ENCODE results near the gene LILRB1.
"Not testable (repeated sequence)": the region's sequence is repeated elsewhere in the genome, so short reads cannot be mapped to it uniquely, and the experiment has no call there.

The LILRB1 gene

GRCh38 chr19:54674021-54674617 is 43.8 kb downstream of the LILRB1 start:
- FAIRE-seq (peak; percentile 73), DNase-seq (ENCODE audit: insufficient read length) (no peak)
- TF ChIP-seq POLR2A (IDR thresholded peaks at IDR 0.05; ENCODE audit: low read depth, low read length) = no peak
- no peak for TF ChIP-seq TAF1 (IDR thresholded peaks at IDR 0.05; ENCODE audit: borderline replicate concordance, low read depth, low read length)
- no peak for TF ChIP-seq POLR2AphosphoS5 (IDR thresholded peaks at IDR 0.05; ENCODE audit: low read depth, low read length)

DNA sequence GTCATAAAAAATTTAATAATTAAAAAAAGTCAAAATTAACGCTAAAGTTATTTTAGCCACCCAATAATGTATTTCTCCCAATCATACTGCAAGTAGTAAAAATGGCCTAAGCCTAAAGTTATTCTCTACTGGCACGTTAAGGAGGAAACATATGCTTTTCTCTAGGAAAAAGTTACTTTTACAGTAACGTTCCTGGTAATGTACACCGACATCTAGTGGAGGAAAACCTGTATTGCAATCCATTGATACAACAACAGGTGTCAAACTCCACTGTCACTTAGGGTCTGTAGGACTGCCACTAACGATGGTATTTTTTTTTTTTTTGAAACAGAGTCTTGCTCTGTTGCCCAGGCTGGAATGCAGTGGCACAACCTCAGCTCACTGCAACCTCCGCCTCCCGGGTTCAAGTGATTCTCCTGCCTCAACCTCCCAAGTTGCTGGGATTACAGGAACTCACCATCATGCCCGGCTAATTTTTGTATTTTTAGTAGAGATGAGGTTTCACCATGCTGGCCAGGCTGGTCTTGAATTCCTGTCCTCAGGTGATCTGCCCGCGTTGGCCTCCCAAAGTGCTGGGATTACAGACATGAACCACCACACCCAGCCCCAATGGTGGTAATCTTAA is 46.0 kb downstream of the LILRB1 start:
- FAIRE-seq = peak; percentile 88
- DNase-seq (ENCODE audit: insufficient read length) = not testable (repeated sequence)

DNA sequence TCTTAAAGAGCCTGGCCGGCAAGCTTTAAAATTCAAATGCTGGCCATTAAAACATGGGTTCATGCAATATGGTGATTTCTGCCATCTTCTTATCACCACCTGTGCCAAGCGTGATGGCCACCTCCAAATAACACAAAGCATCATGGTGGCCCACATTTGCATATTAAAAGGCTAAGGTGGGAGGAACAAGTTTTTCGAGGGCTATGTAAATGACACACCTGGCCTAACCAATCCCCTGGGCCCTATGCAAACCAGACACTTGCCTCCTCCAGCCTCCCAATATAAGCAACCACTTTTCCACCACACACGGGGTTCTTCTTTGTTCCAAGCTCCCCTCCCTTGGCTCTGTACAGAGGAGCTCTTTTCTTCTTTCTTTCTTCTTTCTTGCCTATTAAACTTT is 46.9 kb downstream of the LILRB1 start:
- DNase-seq (ENCODE audit: insufficient read length) (no peak), FAIRE-seq (no peak)
- no peak for TF ChIP-seq POLR2A (IDR thresholded peaks at IDR 0.05; ENCODE audit: low read depth, low read length)
- TF ChIP-seq TAF1 (IDR thresholded peaks at IDR 0.05; ENCODE audit: borderline replicate concordance, low read depth, low read length) = no peak
- no peak for TF ChIP-seq POLR2AphosphoS5 (IDR thresholded peaks at IDR 0.05; ENCODE audit: low read depth, low read length)

DNA sequence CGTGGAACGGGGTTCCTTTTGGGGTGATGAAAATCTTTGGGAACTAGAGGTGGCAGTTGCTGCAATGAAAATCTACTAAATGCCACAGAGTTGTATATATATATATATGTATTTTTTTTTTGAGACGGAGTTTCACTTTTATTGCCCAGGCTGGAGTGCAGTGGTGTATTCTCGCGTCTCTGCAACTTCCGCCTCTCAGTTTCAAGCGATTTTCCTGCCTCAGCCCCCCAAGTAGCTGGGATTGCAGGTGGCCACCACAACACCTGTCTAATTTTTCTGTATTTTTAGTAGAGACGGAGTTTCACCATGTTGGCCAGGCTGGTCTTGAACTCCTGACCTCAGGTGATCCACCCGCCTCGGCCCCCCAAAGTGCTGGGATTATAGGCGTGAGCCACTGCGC is 51.3 kb downstream of the LILRB1 start:
- DNase-seq (ENCODE audit: insufficient read length); FAIRE-seq: not testable (repeated sequence)

GRCh38 chr19:54682306-54682856 is 52.1 kb downstream of the LILRB1 start:
- TF ChIP-seq POLR2AphosphoS5 (IDR thresholded peaks at IDR 0.05; ENCODE audit: low read depth, low read length) = no peak
- no peak for TF ChIP-seq POLR2A (IDR thresholded peaks at IDR 0.05; ENCODE audit: low read depth, low read length)
- TF ChIP-seq TAF1 (IDR thresholded peaks at IDR 0.05; ENCODE audit: borderline replicate concordance, low read depth, low read length) = no peak
- DNase-seq (ENCODE audit: insufficient read length) (no peak), FAIRE-seq (no peak)

- TF ChIP-seq TAF1 (IDR thresholded peaks at IDR 0.05; ENCODE audit: borderline replicate concordance, low read depth, low read length) = no peak
- DNase-seq (ENCODE audit: insufficient read length) = no peak
- no peak for FAIRE-seq
Measured at GRCh38 chr19:54684527-54684926, 54.2 kb downstream of the LILRB1 start.
